H9 (cell line): ENCODE data around the gene BPGM. TPM values are rescaled to one million over a fixed set of nuclear protein-coding genes. Genes with fewer than 3 reads are reported as not detected.

ENCODE experiments used
- DNase-seq: peaks from one replicate; pipeline ENCODE4 v3.0.0-alpha.2; 2017
- H2AFZ ChIP-seq: one replicate; pipeline ENCODE4 v1.6.1; 2013; ENCODE audit warnings: mild to moderate bottlenecking, low read length, control low read depth, moderate library complexity
- H2AK5ac ChIP-seq: 2 replicates; pipeline ENCODE4 v1.6.1; 2013; ENCODE audit warnings: low read length, control low read depth, mixed read lengths; ENCODE audit not compliant: insufficient read length
- H2BK120ac ChIP-seq: one replicate; pipeline ENCODE4 v1.6.1; 2013; ENCODE audit warnings: low read depth, mild to moderate bottlenecking, low read length, control low read depth, inconsistent platforms; ENCODE audit not compliant: poor library complexity, severe bottlenecking
- H2BK12ac ChIP-seq: 2 replicates; pipeline ENCODE4 v1.6.1; 2013; ENCODE audit warnings: low read length, control low read depth, mixed read lengths, low read depth; ENCODE audit not compliant: insufficient read length
- H2BK15ac ChIP-seq: 2 replicates; pipeline ENCODE4 v1.6.1; 2013; ENCODE audit warnings: low read depth, low read length, control low read depth
- H2BK20ac ChIP-seq: one replicate; pipeline ENCODE4 v1.6.1; 2013; ENCODE audit warnings: low read depth, mild to moderate bottlenecking, low read length, control low read depth, inconsistent platforms; ENCODE audit not compliant: poor library complexity, severe bottlenecking
- H2BK5ac ChIP-seq: 2 replicates; pipeline ENCODE4 v1.6.1; 2013; ENCODE audit warnings: low read length, control low read depth, mixed read lengths; ENCODE audit not compliant: insufficient read length
- H3K14ac ChIP-seq: 2 replicates; pipeline ENCODE4 v1.6.1; 2013; ENCODE audit warnings: low read length, control low read depth; ENCODE audit not compliant: insufficient read depth
- H3K18ac ChIP-seq: 2 replicates; pipeline ENCODE4 v1.6.1; 2013; ENCODE audit warnings: low read depth, mild to moderate bottlenecking, mixed read lengths, low read length, control low read depth; ENCODE audit not compliant: insufficient read length
- H3K23ac ChIP-seq: 2 replicates; pipeline ENCODE4 v1.6.1; 2013; ENCODE audit warnings: low read length, control low read depth, mixed read lengths, low read depth; ENCODE audit not compliant: insufficient read length
- H3K23me2 ChIP-seq: 2 replicates; pipeline ENCODE4 v1.6.1; 2013; ENCODE audit warnings: low read depth, mild to moderate bottlenecking, mixed read lengths, low read length, control low read depth; ENCODE audit not compliant: insufficient read length, poor library complexity, severe bottlenecking
- H3K27ac ChIP-seq: 2 replicates; pipeline ENCODE4 v1.5.1; 2013; ENCODE audit warnings: low read length, control low read depth, mixed read lengths, low read depth; ENCODE audit not compliant: insufficient read length
- H3K27me3 ChIP-seq: 2 replicates; pipeline ENCODE4 v1.6.1; 2013; ENCODE audit warnings: low read length, control low read depth, inconsistent platforms; ENCODE audit not compliant: insufficient read depth
- H3K4ac ChIP-seq: 2 replicates; pipeline ENCODE4 v1.6.1; 2013; ENCODE audit warnings: low read depth, mild to moderate bottlenecking, control low read depth, inconsistent platforms, low read length, moderate library complexity
- H3K4me1 ChIP-seq: 2 replicates; pipeline ENCODE4 v1.6.1; 2013; ENCODE audit warnings: low read length, control low read depth, inconsistent platforms; ENCODE audit not compliant: insufficient read depth
- H3K4me2 ChIP-seq: 2 replicates; pipeline ENCODE4 v1.6.1; 2013; ENCODE audit warnings: low read length, control low read depth, mixed read lengths; ENCODE audit not compliant: insufficient read length, insufficient read depth
- H3K56ac ChIP-seq: 2 replicates; pipeline ENCODE4 v1.6.1; 2013; ENCODE audit warnings: low read depth, mild to moderate bottlenecking, mixed read lengths, low read length, control low read depth; ENCODE audit not compliant: insufficient read length
- H3K79me1 ChIP-seq: 2 replicates; pipeline ENCODE4 v1.6.1; 2013; ENCODE audit warnings: low read depth, mild to moderate bottlenecking, moderate library complexity, low read length, control low read depth, inconsistent platforms; ENCODE audit not compliant: insufficient read depth, poor library complexity, severe bottlenecking
- H3K79me2 ChIP-seq: 2 replicates; pipeline ENCODE4 v1.6.1; 2013; ENCODE audit warnings: low read length, control low read depth, inconsistent platforms; ENCODE audit not compliant: insufficient read depth
- H3K9ac ChIP-seq: 2 replicates; pipeline ENCODE4 v1.6.1; 2013; ENCODE audit warnings: low read length, control low read depth, mixed read lengths; ENCODE audit not compliant: insufficient read length; ENCODE audit errors: extremely low read depth
- H3K9me3 ChIP-seq: one replicate; pipeline ENCODE4 v1.6.1; 2013; ENCODE audit warnings: low read depth, low read length, inconsistent platforms; ENCODE audit not compliant: control insufficient read depth
- H3T11ph ChIP-seq: one replicate; pipeline ENCODE4 v1.6.1; 2013; ENCODE audit warnings: mild to moderate bottlenecking, low read length, control low read depth, inconsistent platforms
- H4K20me1 ChIP-seq: one replicate; pipeline ENCODE4 v1.6.1; 2013; ENCODE audit not compliant: control insufficient read depth, insufficient read length, insufficient read depth
- H4K5ac ChIP-seq: 2 replicates; pipeline ENCODE4 v1.6.1; 2013; ENCODE audit warnings: low read depth, mild to moderate bottlenecking, mixed read lengths, low read length, control low read depth; ENCODE audit not compliant: insufficient read length
- H4K8ac ChIP-seq: replicated peaks from 2 replicates; pipeline ENCODE4 v1.6.1; 2013; ENCODE audit warnings: low read length, control low read depth, mixed read lengths, low read depth; ENCODE audit not compliant: insufficient read length
- H4K91ac ChIP-seq: 2 replicates; pipeline ENCODE4 v1.6.1; 2013; ENCODE audit warnings: low read depth, mild to moderate bottlenecking, moderate library complexity, mixed read lengths, low read length, control low read depth; ENCODE audit not compliant: insufficient read length
- H3K27ac Mint-ChIP-seq, 3 experiments: 2 replicates in 2 of 3; 3 replicates in 1 of 3; pipeline ENCODE4 v1.8.0; 2020 to 2021; ENCODE audit warnings: mixed read lengths in 3 of 3, mild to moderate bottlenecking in 1 of 3, moderate library complexity in 1 of 3
- H3K27me3 Mint-ChIP-seq: 2 replicates; pipeline ENCODE4 v1.8.0; 2021; ENCODE audit warnings: low read depth, mild to moderate bottlenecking, moderate library complexity, mixed read lengths
- H3K36me3 Mint-ChIP-seq, 3 experiments: 2 replicates in 2 of 3; 3 replicates in 1 of 3; pipeline ENCODE4 v1.8.0; 2020 to 2021; ENCODE audit warnings: low read depth in 3 of 3, mixed read lengths in 3 of 3; ENCODE audit not compliant: insufficient read depth in 1 of 3
- H3K4me1 Mint-ChIP-seq, 2 experiments: 2 replicates each; pipeline ENCODE4 v1.8.0; 2020; ENCODE audit warnings: mixed read lengths in 2 of 2
- H3K4me3 Mint-ChIP-seq, 2 experiments: 2 replicates in 1 of 2; 3 replicates in 1 of 2; pipeline ENCODE4 v1.8.0; 2020 to 2021; ENCODE audit warnings: mild to moderate bottlenecking in 2 of 2, mixed read lengths in 2 of 2, moderate library complexity in 1 of 2
- H3K9me3 Mint-ChIP-seq, 2 experiments: 2 replicates in 1 of 2; 3 replicates in 1 of 2; pipeline ENCODE4 v1.8.0; 2020; ENCODE audit warnings: mild to moderate bottlenecking in 2 of 2, mixed read lengths in 2 of 2, moderate library complexity in 1 of 2
- WGBS: extraction: QIAGEN DNeasy Blood & Tissue Kit; methylation state at CpG from one replicate; pipeline ENCODE4 v1.1.7; 2013; ENCODE audit warnings: missing lambda C conversion rate, low lambda C conversion rate, mixed read lengths; ENCODE audit not compliant: insufficient read length; ENCODE audit errors: extremely low coverage; 5-methylcytosine and 5-hydroxymethylcytosine counted together
- total RNA-seq: library from RNA; stranded (reverse); gene quantifications from 2 replicates; pipeline ENCODE4 v1.2.1, GENCODE V29; 2021
- TF ChIP-seq, protein P1 (sequence below): fragments of 200-600 bp; sonication (generic); conservative IDR thresholded peaks from 3 replicates; pipeline ENCODE4 v1.8.0; 2021; ENCODE audit warnings: antibody characterized with exemption, mild to moderate bottlenecking

The BPGM gene
- total RNA-seq, 1 experiment from 2014 or later = 14.4 TPM

DNA sequence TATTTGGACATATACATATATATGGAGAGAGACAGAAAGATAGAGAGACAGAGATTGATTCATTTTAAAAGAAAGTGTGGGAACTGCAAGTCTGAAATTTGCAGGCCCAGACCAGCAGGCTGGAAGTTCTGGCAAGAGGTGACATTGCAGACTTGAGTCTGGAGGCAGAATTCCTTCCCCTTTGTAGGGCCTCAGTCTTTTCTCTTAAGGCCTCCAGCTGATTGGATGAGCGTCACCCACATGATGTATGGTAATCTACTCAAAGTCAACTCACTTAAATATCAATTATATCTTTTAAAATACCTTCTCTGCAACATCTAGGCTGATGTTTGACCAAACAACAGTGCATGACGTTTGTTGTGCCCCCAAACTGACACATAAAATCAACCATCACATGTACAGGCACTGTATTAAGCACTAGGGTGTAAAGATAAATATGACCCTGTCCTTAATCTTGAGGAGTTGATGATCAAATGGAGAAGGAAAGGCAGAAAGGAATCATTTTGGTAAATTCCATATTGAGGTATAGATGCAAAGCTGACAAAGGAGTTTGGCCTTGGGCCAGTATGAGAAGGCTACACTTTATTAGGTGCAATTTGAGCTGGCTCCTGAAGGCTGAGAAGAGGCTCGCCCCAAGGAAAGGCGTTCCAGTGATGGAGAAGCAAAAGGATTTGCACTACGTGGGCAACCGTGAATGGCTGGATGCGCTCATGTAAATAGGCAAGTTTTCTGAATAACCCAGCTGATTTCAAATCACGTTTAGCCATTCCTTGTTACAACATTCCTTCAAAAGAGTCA lies 52.6 kb downstream of the BPGM start:
- no peak overlapping the region for H3K4ac ChIP-seq
- no peak overlapping the region for H2BK15ac ChIP-seq
- H3K27me3 Mint-ChIP-seq = no peaks in the 10 kb centered on the region; the same call in 1 of the 2 replicates
- WGBS = no CpG with 5 or more reads among the region's 8 CpGs
- H3K9me3 ChIP-seq = no peaks in the 10 kb centered on the region
- H3K4me2 ChIP-seq = no peak overlapping the region
- DNase-seq = no peak
- H4K91ac ChIP-seq = no peak overlapping the region
- no peak overlapping the region for H2BK5ac ChIP-seq
- H3T11ph ChIP-seq = no peak overlapping the region
- H3K36me3 Mint-ChIP-seq = no peaks in the 10 kb centered on the region
- H3K9me3 Mint-ChIP-seq = no peaks in the 10 kb centered on the region
- no peak overlapping the region for H2AFZ ChIP-seq
- H3K4me1 Mint-ChIP-seq = peaks cover 27 to 30% of the 10 kb centered on the region in 2 experiments
- no peak overlapping the region for H3K23ac ChIP-seq
- no peaks in the 10 kb centered on the region for H3K79me1 ChIP-seq
- no peak overlapping the region for H3K27ac Mint-ChIP-seq
- no peak overlapping the region for H3K56ac ChIP-seq
- H3K14ac ChIP-seq = no peak overlapping the region
- no peaks in the 10 kb centered on the region for H3K27me3 ChIP-seq
- no peaks in the 10 kb centered on the region for H3K79me2 ChIP-seq
- H2BK120ac ChIP-seq = no peak overlapping the region
- no peak overlapping the region for H3K9ac ChIP-seq
- H4K20me1 ChIP-seq = no peaks in the 10 kb centered on the region
- no peak overlapping the region for H4K5ac ChIP-seq
- H3K4me3 Mint-ChIP-seq = no peak overlapping the region
- peaks cover 3% of the 10 kb centered on the region; the same call in 1 of the 2 replicates for H3K4me1 ChIP-seq
- no peaks in the 10 kb centered on the region for H3K23me2 ChIP-seq
- TF ChIP-seq, protein P1, sequence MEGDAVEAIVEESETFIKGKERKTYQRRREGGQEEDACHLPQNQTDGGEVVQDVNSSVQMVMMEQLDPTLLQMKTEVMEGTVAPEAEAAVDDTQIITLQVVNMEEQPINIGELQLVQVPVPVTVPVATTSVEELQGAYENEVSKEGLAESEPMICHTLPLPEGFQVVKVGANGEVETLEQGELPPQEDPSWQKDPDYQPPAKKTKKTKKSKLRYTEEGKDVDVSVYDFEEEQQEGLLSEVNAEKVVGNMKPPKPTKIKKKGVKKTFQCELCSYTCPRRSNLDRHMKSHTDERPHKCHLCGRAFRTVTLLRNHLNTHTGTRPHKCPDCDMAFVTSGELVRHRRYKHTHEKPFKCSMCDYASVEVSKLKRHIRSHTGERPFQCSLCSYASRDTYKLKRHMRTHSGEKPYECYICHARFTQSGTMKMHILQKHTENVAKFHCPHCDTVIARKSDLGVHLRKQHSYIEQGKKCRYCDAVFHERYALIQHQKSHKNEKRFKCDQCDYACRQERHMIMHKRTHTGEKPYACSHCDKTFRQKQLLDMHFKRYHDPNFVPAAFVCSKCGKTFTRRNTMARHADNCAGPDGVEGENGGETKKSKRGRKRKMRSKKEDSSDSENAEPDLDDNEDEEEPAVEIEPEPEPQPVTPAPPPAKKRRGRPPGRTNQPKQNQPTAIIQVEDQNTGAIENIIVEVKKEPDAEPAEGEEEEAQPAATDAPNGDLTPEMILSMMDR = no peak
- no peak overlapping the region for H3K27ac ChIP-seq
- H2BK20ac ChIP-seq = no peak overlapping the region
- H2AK5ac ChIP-seq = no peak overlapping the region
- H4K8ac ChIP-seq = no peak overlapping the region
- no peak overlapping the region for H2BK12ac ChIP-seq
- no peak overlapping the region for H3K18ac ChIP-seq
